Measurements from ENCODE around the gene MRPS2.

GRCh38 chr9:135485832-135486231 lies 14.7 kb upstream of the MRPS2 start:
- TF ChIP-seq POLR2A (IDR thresholded peaks at IDR 0.05; ENCODE audit: low read depth, low read length), result no peak
- TF ChIP-seq POLR2AphosphoS5 (IDR thresholded peaks at IDR 0.05; ENCODE audit: low read depth, low read length), result no peak
